Thyroid gland (tissue), 4 donors: ENCODE measurements around the gene MEOX2. TPM values are rescaled to one million over a fixed set of nuclear protein-coding genes. Genes with fewer than 3 reads are reported as not detected.

ENCODE experiments used
- DNase-seq, 2 donors: peaks; one replicate each; pipeline ENCODE4 v3.0.0-alpha.2; 2019
- H3K27ac ChIP-seq, 3 donors: fragments of 200-600 bp; sonication (generic); 1 replicate in 2 of 3; 2 replicates in 1 of 3; pipeline ENCODE4 v1.5.1; 2016 to 2019; ENCODE audit warnings: mild to moderate bottlenecking in 1 of 3, moderate library complexity in 1 of 3
- H3K27me3 ChIP-seq: fragments of 200-600 bp; sonication (generic); one replicate; pipeline ENCODE4 v1.5.1; 2019
- H3K36me3 ChIP-seq, 2 donors: fragments of 200-600 bp; sonication (generic); one replicate each; pipeline ENCODE4 v1.5.1; 2016 to 2019
- H3K4me1 ChIP-seq, 2 donors: fragments of 200-600 bp; sonication (generic); one replicate each; pipeline ENCODE4 v1.5.1; 2017 to 2019
- H3K4me3 ChIP-seq, 3 donors: fragments of 200-600 bp; sonication (generic); replicated peaks in 1 of 3; 1 replicate in 2 of 3; 2 replicates in 1 of 3; pipeline ENCODE4 v1.5.1; 2016; ENCODE audit warnings: mild to moderate bottlenecking in 1 of 3
- H3K9me3 ChIP-seq: fragments of 200-600 bp; sonication (generic); one replicate; pipeline ENCODE4 v1.5.1; 2017
- CTCF ChIP-seq, 6 experiments: fragments of 200-600 bp in 3 of 6; fragments of 450-650 bp in 3 of 6; sonication (generic) in 3 of 6; IDR thresholded peaks; one replicate each; pipeline ENCODE4 v1.5.1; 2016 to 2019; ENCODE audit warnings: antibody characterized with exemption in 6 of 6, mild to moderate bottlenecking in 2 of 6, inconsistent platforms in 1 of 6, moderate library complexity in 1 of 6
- POLR2A ChIP-seq, 2 donors: fragments of 450-650 bp; IDR thresholded peaks; one replicate each; pipeline ENCODE4 v1.6.1; 2017; ENCODE audit warnings: antibody characterized with exemption in 2 of 2, mild to moderate bottlenecking in 2 of 2, moderate library complexity in 1 of 2
- WGBS, 2 donors: methylation state at CpG; one replicate each; pipeline ENCODE4 v1.1.5; 2017; 5-methylcytosine and 5-hydroxymethylcytosine counted together
- intact Hi-C: fragments of 100-400 bp; cut with DNase I; formaldehyde crosslinking; loops from one replicate; pipeline ENCODE4 v1.15.1; 2023
- total RNA-seq, 4 donors: library from RNA; depleted of rRNA; stranded (reverse); fragments of >200 nt; gene quantifications; one replicate each; pipeline ENCODE4 v1.2.3, GENCODE V29; 2016

MEOX2 gene
- total RNA-seq, 4 donors from 2014 or later: 4.5 to 12.2 (median 7.8) TPM

GRCh38 chr7:15610503-15610902 lies 76.0 kb downstream of the MEOX2 start:
- 88 to 93% methylated on average over 2 of the region's 2 CpGs for WGBS, 2 donors
- intact Hi-C loops: no loop called here
- Histone ChIP-seq H3K4me3 (no peak overlapping the region), H3K36me3 (no peaks in the 10 kb centered on the region), H3K27me3 (no peaks in the 10 kb centered on the region), H3K9me3 (no peaks in the 10 kb centered on the region), H3K4me1 (no peaks in the 10 kb centered on the region), H3K27ac (no peak overlapping the region)
- DNase-seq: no peak
- no peak for TF ChIP-seq POLR2A (IDR thresholded peaks at IDR 0.05)
- no peak for TF ChIP-seq CTCF (IDR thresholded peaks at IDR 0.05)

DNA sequence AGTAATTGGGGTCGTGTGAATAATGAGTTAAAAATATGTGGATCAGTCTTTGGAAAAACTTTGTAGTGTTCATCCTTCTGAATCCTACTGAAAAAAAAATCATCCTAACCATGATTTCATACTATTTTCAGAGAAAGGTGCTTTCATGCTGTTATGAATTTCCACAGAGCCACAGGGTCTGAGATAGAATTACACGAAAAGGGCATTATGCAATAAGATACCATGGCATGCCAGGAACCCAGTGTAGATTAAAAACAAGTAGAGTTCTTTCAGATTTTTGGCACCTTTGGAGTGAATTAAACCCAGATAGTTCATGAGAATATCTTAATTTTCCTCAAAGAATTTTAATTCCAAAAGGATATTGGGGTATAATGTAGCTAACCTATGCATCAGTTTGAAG lies 77.2 kb downstream of the MEOX2 start:
- H3K27me3 ChIP-seq: no peaks in the 10 kb centered on the region
- no peak overlapping the region for H3K27ac ChIP-seq
- no peak for TF ChIP-seq POLR2A (IDR thresholded peaks at IDR 0.05)
- TF ChIP-seq CTCF (IDR thresholded peaks at IDR 0.05): no peak
- no peak for DNase-seq
- no peaks in the 10 kb centered on the region for H3K9me3 ChIP-seq
- H3K4me3 ChIP-seq: no peak overlapping the region
- WGBS, 2 donors: 90% methylated on average over 2 of the region's 2 CpGs
- H3K36me3 ChIP-seq: no peaks in the 10 kb centered on the region
- intact Hi-C loops: no loop called here
- H3K4me1 ChIP-seq: no peaks in the 10 kb centered on the region

DNA sequence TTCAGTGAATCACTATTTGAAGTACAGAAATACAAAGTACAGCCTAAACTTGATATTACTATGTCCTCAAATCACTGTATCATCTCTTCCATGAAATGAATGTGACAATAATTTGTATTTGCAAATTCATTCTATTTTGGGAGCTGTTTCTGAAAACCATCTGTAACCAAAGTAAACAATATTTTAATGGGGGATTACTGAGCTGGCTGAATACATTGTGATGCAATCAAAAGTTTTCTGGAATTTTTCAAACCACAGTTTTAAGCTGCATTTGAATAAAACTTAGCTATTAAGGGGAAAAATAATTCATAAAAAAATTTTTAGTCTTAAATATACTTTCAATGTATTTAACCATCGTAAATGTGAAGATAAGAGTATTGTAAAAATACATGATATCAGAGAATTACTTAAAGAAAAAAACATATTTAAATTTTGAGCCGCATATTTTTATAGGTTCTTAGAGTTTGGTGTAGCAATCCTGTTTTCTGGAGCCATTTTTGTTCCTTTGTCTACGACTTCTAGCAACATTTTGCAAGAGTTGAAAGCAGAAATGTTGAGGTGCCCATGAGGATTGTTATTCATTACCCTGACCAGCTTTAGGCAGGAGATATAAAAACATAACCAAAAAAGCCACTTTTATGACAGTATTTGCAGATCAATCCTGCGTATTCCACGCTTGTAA lies 78.8 kb downstream of the MEOX2 start:
- DNase-seq: no peak
- H3K27ac ChIP-seq: no peak overlapping the region
- intact Hi-C loops: no loop called here
- no peaks in the 10 kb centered on the region for H3K4me1 ChIP-seq
- no peaks in the 10 kb centered on the region for H3K36me3 ChIP-seq
- 89 to 95% methylated on average over 5 of the region's 5 CpGs for WGBS, 2 donors
- no peak for TF ChIP-seq POLR2A (IDR thresholded peaks at IDR 0.05)
- TF ChIP-seq CTCF (IDR thresholded peaks at IDR 0.05): no peak
- H3K4me3 ChIP-seq: no peak overlapping the region
- no peaks in the 10 kb centered on the region for H3K9me3 ChIP-seq
- H3K27me3 ChIP-seq: no peaks in the 10 kb centered on the region

GRCh38 chr7:15606561-15606960 lies 79.9 kb downstream of the MEOX2 start:
- no peak overlapping the region for H3K4me3 ChIP-seq
- no peak for TF ChIP-seq POLR2A (IDR thresholded peaks at IDR 0.05)
- no peak for TF ChIP-seq CTCF (IDR thresholded peaks at IDR 0.05)
- H3K36me3 ChIP-seq: no peaks in the 10 kb centered on the region
- no peaks in the 10 kb centered on the region for H3K27me3 ChIP-seq
- no peaks in the 10 kb centered on the region for H3K4me1 ChIP-seq
- intact Hi-C loops: no loop called here
- DNase-seq: no peak
- H3K9me3 ChIP-seq: no peaks in the 10 kb centered on the region
- 84 to 94% methylated on average over 3 of the region's 3 CpGs for WGBS, 2 donors
- no peak overlapping the region for H3K27ac ChIP-seq

GRCh38 chr7:15604166-15604565 lies 82.3 kb downstream of the MEOX2 start:
- no peaks in the 10 kb centered on the region for H3K27me3 ChIP-seq
- TF ChIP-seq CTCF (IDR thresholded peaks at IDR 0.05) (no peak), POLR2A (IDR thresholded peaks at IDR 0.05) (no peak)
- DNase-seq: no peak
- no peaks in the 10 kb centered on the region for H3K4me1 ChIP-seq
- WGBS, 2 donors: 95 to 99% methylated on average over 1 of the region's 1 CpG
- H3K36me3 ChIP-seq: no peaks in the 10 kb centered on the region
- no peaks in the 10 kb centered on the region for H3K9me3 ChIP-seq
- no peak overlapping the region for H3K4me3 ChIP-seq
- intact Hi-C loops: no loop called here
- no peak overlapping the region for H3K27ac ChIP-seq
